Measurements from ENCODE around the gene CBX2.

The CBX2 gene

GRCh38 chr17:79821331-79822095, 43.6 kb downstream of the CBX2 start:
- TF ChIP-seq ZNF565 (CRISPR knock-in tag; conservative IDR thresholded peaks at IDR 0.05; ENCODE audit: low read depth), result no peak
- TF ChIP-seq CREB5 (CRISPR knock-in tag; IDR thresholded peaks at IDR 0.05; ENCODE audit: low read depth), result no peak
- TF ChIP-seq ARNTL (CRISPR knock-in tag; IDR thresholded peaks at IDR 0.05; ENCODE audit: borderline replicate concordance, low read depth), result no peak
- TF ChIP-seq BACH2 (CRISPR knock-in tag; IDR thresholded peaks at IDR 0.05; ENCODE audit: borderline replicate concordance), result no peak
- TF ChIP-seq CSDC2 (CRISPR knock-in tag; IDR thresholded peaks at IDR 0.05), result no peak
- no peak for TF ChIP-seq TSHZ2 (CRISPR knock-in tag; IDR thresholded peaks at IDR 0.05)
- no peak for TF ChIP-seq POU6F1 (CRISPR knock-in tag; IDR thresholded peaks at IDR 0.05; ENCODE audit: borderline replicate concordance, low read depth)
- TF ChIP-seq PATZ1 (CRISPR knock-in tag; IDR thresholded peaks at IDR 0.05; ENCODE audit: borderline replicate concordance), result no peak
- no peak for TF ChIP-seq CSRNP3 (CRISPR knock-in tag; IDR thresholded peaks at IDR 0.05)
- no peak for TF ChIP-seq SNAI2 (CRISPR knock-in tag; IDR thresholded peaks at IDR 0.05)
- TF ChIP-seq TCF4 (CRISPR knock-in tag; IDR thresholded peaks at IDR 0.05; ENCODE audit: borderline replicate concordance), result no peak
- TF ChIP-seq ESRRG (CRISPR knock-in tag; IDR thresholded peaks at IDR 0.05), result no peak
- TF ChIP-seq RARB (CRISPR knock-in tag; IDR thresholded peaks at IDR 0.05), result no peak
- TF ChIP-seq ZFP3 (CRISPR knock-in tag; IDR thresholded peaks at IDR 0.05), result no peak
- no peak for TF ChIP-seq ZNF8 (CRISPR knock-in tag; IDR thresholded peaks at IDR 0.05)
- no peak for TF ChIP-seq ZC3H10 (CRISPR knock-in tag; IDR thresholded peaks at IDR 0.05)
- no peak for ATAC-seq

GRCh38 chr17:79822583-79823124, 44.7 kb downstream of the CBX2 start:
- no peak for ATAC-seq
- no peak for TF ChIP-seq OSR1 (CRISPR knock-in tag; IDR thresholded peaks at IDR 0.05)
- TF ChIP-seq PPARA (CRISPR knock-in tag; IDR thresholded peaks at IDR 0.05; ENCODE audit: borderline replicate concordance), result no peak
- no peak for TF ChIP-seq TOX (CRISPR knock-in tag; IDR thresholded peaks at IDR 0.05; ENCODE audit: borderline replicate concordance)

- no peak for ATAC-seq
- TF ChIP-seq BACH2 (CRISPR knock-in tag; IDR thresholded peaks at IDR 0.05; ENCODE audit: borderline replicate concordance), result no peak
- no peak for TF ChIP-seq POU6F1 (CRISPR knock-in tag; IDR thresholded peaks at IDR 0.05; ENCODE audit: borderline replicate concordance, low read depth)
- no peak for TF ChIP-seq ESRRG (CRISPR knock-in tag; IDR thresholded peaks at IDR 0.05)
These were observed 46.3 kb downstream of the CBX2 start for GRCh38 chr17:79824234-79824633.
